Hepatocyte (in vitro differentiated cells): ENCODE results near the gene EVL.

Experiments used
- EZH2 ChIP-seq: fragments of 200-600 bp; sonication (generic); IDR thresholded peaks from 2 replicates; pipeline ENCODE4 v1.6.1; 2016; ENCODE audit warnings: antibody characterized with exemption, mild to moderate bottlenecking, borderline replicate concordance
- EZH2phosphoT487 ChIP-seq: fragments of 200-600 bp; sonication (generic); IDR thresholded peaks from one replicate; pipeline ENCODE4 v1.6.1; 2018; ENCODE audit warnings: antibody characterized with exemption, mild to moderate bottlenecking, low read depth, moderate library complexity; ENCODE audit not compliant: unreplicated experiment, severe bottlenecking

- TF ChIP-seq EZH2phosphoT487 = no peak
- TF ChIP-seq EZH2 = no peak
Observed at GRCh38 chr14:100018482-100018881, 46.7 kb upstream of the EVL start.
